Aorta (tissue), 5 donors: ENCODE results near the gene TRA2B. TPM values are rescaled to one million over a fixed set of nuclear protein-coding genes. Genes with fewer than 3 reads are reported as not detected.
A peak's percentile ranks its signal among the peaks of the same experiment; 100 is the strongest.
"Not testable (repeated sequence)": the region's sequence is repeated elsewhere in the genome, so short reads cannot be mapped to it uniquely, and the experiment has no call there.

Source experiments
- ATAC-seq: fragments of 200-7000 bp; cut with Tn5 transposase; one replicate; pipeline ENCODE4 v1.9.1; 2022; ENCODE audit warnings: moderate library complexity; ENCODE audit not compliant: low FRiP score
- DNase-seq, 2 donors: peaks; one replicate each; pipeline ENCODE4 v3.0.0-alpha.2; 2020
- H3K27ac ChIP-seq, 2 donors: one replicate each; pipeline ENCODE4 v1.5.1; 2013; ENCODE audit warnings: low read length in 2 of 2, mild to moderate bottlenecking in 2 of 2, moderate library complexity in 2 of 2, control low read depth in 1 of 2, inconsistent platforms in 1 of 2, low read depth in 1 of 2
- H3K27me3 ChIP-seq, 2 donors: one replicate each; pipeline ENCODE4 v1.6.1; 2013; ENCODE audit warnings: control low read depth in 1 of 2, low read length in 1 of 2, mild to moderate bottlenecking in 1 of 2, moderate library complexity in 1 of 2; ENCODE audit not compliant: insufficient read depth in 2 of 2, control insufficient read depth in 1 of 2
- H3K36me3 ChIP-seq, 2 donors: one replicate each; pipeline ENCODE4 v1.6.1; 2013; ENCODE audit warnings: control low read depth in 1 of 2, low read length in 1 of 2, mild to moderate bottlenecking in 1 of 2; ENCODE audit not compliant: insufficient read depth in 2 of 2, control insufficient read depth in 1 of 2
- H3K4me1 ChIP-seq, 2 donors: one replicate each; pipeline ENCODE4 v1.6.1; 2013; ENCODE audit warnings: low read length in 2 of 2, control low read depth in 1 of 2, mild to moderate bottlenecking in 1 of 2, moderate library complexity in 1 of 2; ENCODE audit not compliant: insufficient read depth in 2 of 2, control insufficient read depth in 1 of 2
- H3K4me3 ChIP-seq, 2 donors: one replicate each; pipeline ENCODE4 v1.5.1; 2013; ENCODE audit warnings: low read length in 2 of 2, control low read depth in 1 of 2, mild to moderate bottlenecking in 1 of 2
- H3K9me3 ChIP-seq: one replicate; pipeline ENCODE4 v1.6.1; 2013; ENCODE audit warnings: mild to moderate bottlenecking, low read length; ENCODE audit not compliant: control insufficient read depth
- WGBS, 2 donors: extraction: QIAGEN DNeasy Blood & Tissue Kit; methylation state at CpG; one replicate each; pipeline ENCODE4 v1.1.7; 2013; 5-methylcytosine and 5-hydroxymethylcytosine counted together
- intact Hi-C, 2 donors: fragments of 100-400 bp; cut with DNase I; formaldehyde crosslinking; loops; one replicate each; pipeline versions ENCODE4 v1.14.2 to v1.15.0; 2022
- polyA plus RNA-seq, 2 donors: library from polyadenylated mRNA; stranded (reverse); fragments of 200-250 nt; gene quantifications; one replicate each; pipeline ENCODE4 v1.2.3, GENCODE V29; 2013
- total RNA-seq, 2 donors: library from RNA; stranded (reverse); fragmentation: NEBNext Ultra II Directional; extraction: Animal tissue kit (Norgen Biotek cat#: 25700); gene quantifications; one replicate each; pipeline ENCODE4 v1.2.1, GENCODE V29; 2021
- donor health status: healthy with polysubstance abuse.
- donor health status: Bipolar disorder and iron deficiency.
- donor health status: DM: no; HTN: no; CAD: no.
- donor health status: DM: no; HTN: no; CAD: no.
- donor health status: DM: yes; HTN: yes; CAD: no.

TRA2B gene
- total and polyA plus RNA-seq, 4 donors = 77.4 to 150 (median 90.9) TPM

GRCh38 chr3:185912929-185913901, 24.6 kb downstream of the TRA2B start:
- no peak overlapping the region for H3K4me3 ChIP-seq
- DNase-seq (no peak), ATAC-seq (no peak)
- H3K36me3 ChIP-seq = peaks cover 2 to 3% of the 10 kb centered on the region in 2 donors
- WGBS, 2 donors = 72 to 75% methylated on average over 7 of the region's 7 CpGs
- H3K4me1 ChIP-seq = no peaks in the 10 kb centered on the region
- no peak overlapping the region for H3K27ac ChIP-seq
- intact Hi-C loops = no loop called here
- H3K9me3 ChIP-seq = no peaks in the 10 kb centered on the region
- no peaks in the 10 kb centered on the region for H3K27me3 ChIP-seq

- DNase-seq = no peak
These were observed 25.3 kb downstream of the TRA2B start for GRCh38 chr3:185912512-185912911.

GRCh38 chr3:185911076-185911448, 26.8 kb downstream of the TRA2B start:
- H3K27ac ChIP-seq, H3K4me3 ChIP-seq, H3K27me3 ChIP-seq, H3K36me3 ChIP-seq, intact Hi-C loops, ATAC-seq, DNase-seq, H3K4me1 ChIP-seq, H3K9me3 ChIP-seq: not testable (repeated sequence)
- 43% methylated on average over 2 of the region's 2 CpGs for WGBS, 2 donors

More at GRCh38 chr3:185912512-185912911, 25.3 kb downstream of the TRA2B start:
- Histone ChIP-seq H3K9me3 (no peaks in the 10 kb centered on the region), H3K4me3 (no peak overlapping the region), H3K36me3 (peaks cover 2 to 3% of the 10 kb centered on the region in 2 donors), H3K27me3 (no peaks in the 10 kb centered on the region), H3K4me1 (no peaks in the 10 kb centered on the region), H3K27ac (no peak overlapping the region)
- intact Hi-C loops = no loop called here
- 86 to 87% methylated on average over 11 of the region's 11 CpGs for WGBS, 2 donors
- ATAC-seq = no peak

GRCh38 chr3:185910322-185911075, 27.3 kb downstream of the TRA2B start:
- H3K9me3 ChIP-seq, H3K4me1 ChIP-seq, H3K4me3 ChIP-seq, H3K36me3 ChIP-seq, DNase-seq, ATAC-seq, intact Hi-C loops, H3K27ac ChIP-seq, H3K27me3 ChIP-seq: not testable (repeated sequence)
- WGBS, 2 donors = 82 to 85% methylated on average over 4 to 5 of the region's 5 CpGs

- H3K36me3 ChIP-seq, ATAC-seq, intact Hi-C loops, H3K4me3 ChIP-seq, DNase-seq, H3K27me3 ChIP-seq, H3K4me1 ChIP-seq, H3K9me3 ChIP-seq, H3K27ac ChIP-seq: not testable (repeated sequence)
- WGBS, 2 donors = 77% methylated on average over 4 of the region's 4 CpGs
These were observed 27.9 kb downstream of the TRA2B start for GRCh38 chr3:185909913-185910312.

- Histone ChIP-seq H3K36me3 (no peaks in the 10 kb centered on the region), H3K9me3 (peaks cover 4% of the 10 kb centered on the region), H3K27me3 (no peaks in the 10 kb centered on the region), H3K27ac (no peak overlapping the region), H3K4me3 (no peak overlapping the region), H3K4me1 (no peaks in the 10 kb centered on the region)
- intact Hi-C loops = no loop called here
- 20 to 47% methylated on average over 1 of the region's 1 CpG for WGBS, 2 donors
- DNase-seq = peak in 1 of 2 donors; percentile 57
- ATAC-seq = no peak
These were observed 37.6 kb downstream of the TRA2B start for GRCh38 chr3:185900228-185900627.

GRCh38 chr3:185896636-185897035, 41.2 kb downstream of the TRA2B start:
- H3K27ac ChIP-seq = no peak overlapping the region
- ATAC-seq = no peak
- no peak overlapping the region for H3K4me3 ChIP-seq
- DNase-seq = no peak
- no peaks in the 10 kb centered on the region for H3K4me1 ChIP-seq
- H3K9me3 ChIP-seq = peaks cover 4% of the 10 kb centered on the region
- 69 to 74% methylated on average over 3 of the region's 3 CpGs for WGBS, 2 donors
- intact Hi-C loops = no loop called here
- H3K36me3 ChIP-seq = no peaks in the 10 kb centered on the region
- H3K27me3 ChIP-seq = no peaks in the 10 kb centered on the region

- no peaks in the 10 kb centered on the region for H3K27me3 ChIP-seq
- H3K4me1 ChIP-seq = no peaks in the 10 kb centered on the region
- H3K27ac ChIP-seq = no peak overlapping the region
- DNase-seq (no peak), ATAC-seq (no peak)
- H3K4me3 ChIP-seq = no peak overlapping the region
- no peaks in the 10 kb centered on the region for H3K36me3 ChIP-seq
- WGBS, 2 donors = 51 to 69% methylated on average over 2 of the region's 2 CpGs
- H3K9me3 ChIP-seq = no peaks in the 10 kb centered on the region
- intact Hi-C loops = no loop called here
These were observed 50.7 kb downstream of the TRA2B start for GRCh38 chr3:185887066-185887465.
